HFFc6 (cell line): ENCODE data around the gene GPR27. TPM values are rescaled to one million over a fixed set of nuclear protein-coding genes. Genes with fewer than 3 reads are reported as not detected.

Experiments
- DNase-seq: peaks from one replicate; pipeline ENCODE4 v3.0.0-alpha.2; 2018
- H3K27ac Mint-ChIP-seq: 2 replicates; pipeline ENCODE4 v1.8.0; 2020; ENCODE audit warnings: mild to moderate bottlenecking, mixed read lengths
- H3K27me3 Mint-ChIP-seq: 2 replicates; pipeline ENCODE4 v1.8.0; 2021; ENCODE audit warnings: mild to moderate bottlenecking, moderate library complexity, mixed read lengths; ENCODE audit not compliant: insufficient read depth
- H3K36me3 Mint-ChIP-seq: 2 replicates; pipeline ENCODE4 v1.8.0; 2021; ENCODE audit warnings: low read depth, mixed read lengths
- H3K4me1 Mint-ChIP-seq: 2 replicates; pipeline ENCODE4 v1.8.0; 2020; ENCODE audit warnings: low read depth, mixed read lengths
- H3K4me3 Mint-ChIP-seq: 2 replicates; pipeline ENCODE4 v1.8.0; 2020; ENCODE audit warnings: mild to moderate bottlenecking, moderate library complexity, mixed read lengths
- H3K9me3 Mint-ChIP-seq: 2 replicates; pipeline ENCODE4 v1.8.0; 2020; ENCODE audit warnings: mild to moderate bottlenecking, mixed read lengths
- CTCF ChIP-seq: fragments of 200-600 bp; sonication (generic); IDR thresholded peaks from 2 replicates; pipeline ENCODE4 v1.5.0; 2021; ENCODE audit warnings: antibody characterized with exemption, mild to moderate bottlenecking
- long read RNA-seq: library from polyadenylated mRNA; unstranded; transcript quantifications from one replicate; pipeline ENCODE4 v2.0.0, GENCODE V29; 2019
- total RNA-seq, 6 experiments: library from RNA; stranded (reverse); fragmentation: NEBNext Ultra II Directional; extraction: Animal tissue kit (Norgen Biotek cat#: 25700); gene quantifications; 2 replicates in 1 of 6; 3 replicates in 5 of 6; pipeline ENCODE4 v1.2.3, GENCODE V29; 2021

GPR27 gene
- not detected for total RNA-seq
- long read RNA-seq = 0 reads

- no peaks in the 10 kb centered on the region for H3K9me3 Mint-ChIP-seq
- no peak for TF ChIP-seq CTCF
- H3K27me3 Mint-ChIP-seq = peaks cover 31% of the 10 kb centered on the region
- no peaks in the 10 kb centered on the region for H3K36me3 Mint-ChIP-seq
- DNase-seq = no peak
- H3K4me1 Mint-ChIP-seq = no peaks in the 10 kb centered on the region
- H3K4me3 Mint-ChIP-seq = no peak within 1 kb of the TSS
- no peak within 1 kb of the TSS for H3K27ac Mint-ChIP-seq
Measured at GRCh38 chr3:71753701-71754609, at the start of gene GPR27. TSS of gene GPR27 (plus strand) at chr3:71753855. CDS start at chr3:71754050, 195 bp downstream.

- TF ChIP-seq CTCF = no peak
- no peak for DNase-seq
- Mint-ChIP-seq H3K9me3 (no peaks in the 10 kb centered on the region), H3K36me3 (no peaks in the 10 kb centered on the region), H3K4me3 (no peak overlapping the region), H3K27ac (no peak overlapping the region), H3K27me3 (peaks cover 16% of the 10 kb centered on the region), H3K4me1 (no peaks in the 10 kb centered on the region)
Measured at GRCh38 chr3:71704915-71705314, 48.7 kb upstream of the GPR27 start.

GRCh38 chr3:71705681-71706080 is 48.0 kb upstream of the GPR27 start:
- Mint-ChIP-seq H3K4me3 (no peak overlapping the region), H3K27me3 (peaks cover 18% of the 10 kb centered on the region), H3K4me1 (no peaks in the 10 kb centered on the region), H3K36me3 (no peaks in the 10 kb centered on the region), H3K27ac (no peak overlapping the region), H3K9me3 (no peaks in the 10 kb centered on the region)
- no peak for DNase-seq
- TF ChIP-seq CTCF = no peak

- no peak overlapping the region for H3K27ac Mint-ChIP-seq
- TF ChIP-seq CTCF = no peak
Measured at GRCh38 chr3:71707595-71707994, 46.1 kb upstream of the GPR27 start.

GRCh38 chr3:71708476-71709105 is 45.1 kb upstream of the GPR27 start:
- no peak for TF ChIP-seq CTCF
- DNase-seq = no peak
- peaks cover 16% of the 10 kb centered on the region for H3K27me3 Mint-ChIP-seq

More at GRCh38 chr3:71707595-71707994, 46.1 kb upstream of the GPR27 start:
- Mint-ChIP-seq H3K36me3 (no peaks in the 10 kb centered on the region), H3K27me3 (peaks cover 15% of the 10 kb centered on the region), H3K4me3 (no peak overlapping the region), H3K4me1 (no peaks in the 10 kb centered on the region), H3K9me3 (no peaks in the 10 kb centered on the region)
- DNase-seq = no peak

More at GRCh38 chr3:71708476-71709105, 45.1 kb upstream of the GPR27 start:
- no peaks in the 10 kb centered on the region for H3K9me3 Mint-ChIP-seq
- no peaks in the 10 kb centered on the region for H3K4me1 Mint-ChIP-seq
- H3K27ac Mint-ChIP-seq = no peak overlapping the region
- H3K4me3 Mint-ChIP-seq = no peak overlapping the region
- H3K36me3 Mint-ChIP-seq = no peaks in the 10 kb centered on the region
